BE2C (cell line): ENCODE measurements around the gene BAHCC1.
"Not testable (repeated sequence)": the region's sequence is repeated elsewhere in the genome, so short reads cannot be mapped to it uniquely, and the experiment has no call there.

Source experiments
- DNase-seq: peaks from one replicate; pipeline ENCODE4 v3.0.0-alpha.2; 2020
- H3K27me3 ChIP-seq: fragments of 250-450 bp; sonication (Bioruptor Pico); 2 replicates; pipeline ENCODE4 v1.5.1; 2020; ENCODE audit warnings: mild to moderate bottlenecking
- H3K36me3 ChIP-seq: fragments of 250-450 bp; sonication (Bioruptor Pico); 2 replicates; pipeline ENCODE4 v1.5.1; 2020; ENCODE audit warnings: mild to moderate bottlenecking
- H3K4me1 ChIP-seq: fragments of 250-450 bp; sonication (Bioruptor Pico); 2 replicates; pipeline ENCODE4 v1.5.1; 2020
- H3K4me3 ChIP-seq: 2 replicates; pipeline ENCODE4 v1.5.1; 2011; ENCODE audit warnings: low read depth, low read length
- H3K9me3 ChIP-seq: fragments of 250-450 bp; sonication (Bioruptor Pico); 2 replicates; pipeline ENCODE4 v1.5.1; 2020
- CTCF ChIP-seq: IDR thresholded peaks from 2 replicates; pipeline ENCODE4 v1.5.1; 2012; ENCODE audit warnings: mild to moderate bottlenecking, low read depth, low read length

Gene BAHCC1

DNA sequence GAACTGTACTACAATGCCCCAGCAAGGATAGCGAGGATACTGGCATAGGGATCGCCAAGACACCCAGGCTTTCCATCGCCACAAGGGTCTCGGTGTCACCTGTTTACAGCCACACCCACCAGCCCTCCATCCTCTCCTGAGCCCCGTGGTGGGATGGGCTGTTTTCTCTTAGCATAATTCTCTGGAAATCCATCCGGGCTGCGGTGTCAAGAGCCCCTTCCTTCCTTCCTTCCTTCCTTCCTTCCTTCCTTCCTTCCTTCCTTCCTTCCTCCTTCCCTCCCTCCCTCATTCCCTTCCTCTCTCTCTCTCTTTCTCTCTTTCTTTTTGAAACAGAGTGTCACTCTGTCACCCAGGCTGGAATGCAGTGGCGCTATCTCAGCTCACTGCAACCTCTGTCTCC is 36.0 kb upstream of the BAHCC1 start:
- no peak for TF ChIP-seq CTCF
- Histone ChIP-seq H3K9me3 (no peaks in the 10 kb centered on the region), H3K4me1 (no peaks in the 10 kb centered on the region), H3K4me3 (no peak overlapping the region), H3K36me3 (no peaks in the 10 kb centered on the region), H3K27me3 (no peaks in the 10 kb centered on the region)
- DNase-seq, result no peak

GRCh38 chr17:81362001-81362400 is 33.3 kb upstream of the BAHCC1 start:
- H3K27me3 ChIP-seq, H3K36me3 ChIP-seq, H3K4me1 ChIP-seq, DNase-seq, H3K4me3 ChIP-seq, H3K9me3 ChIP-seq: not testable (repeated sequence)

GRCh38 chr17:81364278-81365147 is 30.7 kb upstream of the BAHCC1 start:
- no peak for TF ChIP-seq CTCF
- H3K4me3 ChIP-seq, result no peak overlapping the region
- no peaks in the 10 kb centered on the region for H3K27me3 ChIP-seq
- 0 out of 2 replicates have a peak, but pooled peaks cover 5% of the 10 kb centered on the region for H3K4me1 ChIP-seq
- no peaks in the 10 kb centered on the region for H3K9me3 ChIP-seq
- no peaks in the 10 kb centered on the region for H3K36me3 ChIP-seq
- no peak for DNase-seq

- 0 out of 2 replicates have a peak, but pooled peaks cover 5% of the 10 kb centered on the region for H3K4me1 ChIP-seq
- H3K27me3 ChIP-seq, result no peaks in the 10 kb centered on the region
- TF ChIP-seq CTCF, result no peak
- DNase-seq, result no peak
- H3K4me3 ChIP-seq, result no peak overlapping the region
- H3K36me3 ChIP-seq, result no peaks in the 10 kb centered on the region
- H3K9me3 ChIP-seq, result no peaks in the 10 kb centered on the region
Measured at GRCh38 chr17:81365148-81365600, 30.1 kb upstream of the BAHCC1 start.

DNA sequence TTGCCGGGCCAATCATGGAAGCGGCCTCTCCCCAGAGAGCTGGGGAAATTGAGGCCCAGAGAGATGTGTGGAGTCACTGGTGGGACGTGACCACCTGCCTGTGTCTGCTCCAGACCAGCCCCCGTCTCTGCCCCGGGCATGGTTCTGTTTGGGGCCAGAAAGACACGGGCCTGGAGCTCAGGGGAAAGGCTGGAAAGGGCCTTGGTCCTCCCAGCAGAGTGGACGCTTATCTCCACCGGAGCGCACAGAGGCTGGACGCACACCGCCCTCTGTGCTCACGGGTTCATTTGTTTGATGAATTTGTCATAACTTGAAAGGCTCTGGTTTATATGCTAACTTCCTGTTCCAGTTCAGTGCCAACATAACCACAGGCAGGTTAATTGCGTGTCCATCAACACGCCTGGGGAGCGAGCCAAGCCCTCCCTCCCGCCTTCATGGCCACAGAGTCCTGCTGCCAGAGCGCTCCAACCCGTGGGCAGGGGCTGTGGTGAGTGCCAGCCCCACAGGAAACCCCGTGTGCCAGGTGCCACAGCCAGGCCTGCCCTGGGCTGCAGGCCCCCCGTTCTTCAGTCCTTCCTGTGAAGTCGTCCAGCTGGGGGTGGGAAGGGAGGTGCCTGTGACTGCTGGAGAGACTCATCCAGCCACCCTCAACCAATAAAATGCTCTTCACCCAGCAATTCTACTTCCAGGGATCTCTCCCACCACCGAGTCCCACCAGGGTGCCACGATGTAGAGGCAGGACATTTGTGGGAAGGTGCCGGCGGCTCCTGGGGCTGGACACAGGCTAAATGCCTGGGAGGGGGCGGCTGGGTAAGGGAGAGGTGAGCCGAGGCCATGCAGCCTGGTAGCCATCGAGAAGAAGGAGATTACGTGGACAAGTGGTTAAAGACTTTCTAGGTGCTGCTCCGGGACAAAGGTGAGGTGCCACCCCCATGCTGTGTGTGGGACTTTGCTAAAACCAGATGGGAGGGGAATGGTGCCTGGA is 29.4 kb upstream of the BAHCC1 start:
- no peaks in the 10 kb centered on the region for H3K9me3 ChIP-seq
- H3K27me3 ChIP-seq, result no peaks in the 10 kb centered on the region
- H3K36me3 ChIP-seq, result no peaks in the 10 kb centered on the region
- H3K4me3 ChIP-seq, result no peak overlapping the region
- H3K4me1 ChIP-seq, result 0 out of 2 replicates have a peak, but pooled peaks cover 5% of the 10 kb centered on the region
- TF ChIP-seq CTCF, result no peak
- no peak for DNase-seq

DNA sequence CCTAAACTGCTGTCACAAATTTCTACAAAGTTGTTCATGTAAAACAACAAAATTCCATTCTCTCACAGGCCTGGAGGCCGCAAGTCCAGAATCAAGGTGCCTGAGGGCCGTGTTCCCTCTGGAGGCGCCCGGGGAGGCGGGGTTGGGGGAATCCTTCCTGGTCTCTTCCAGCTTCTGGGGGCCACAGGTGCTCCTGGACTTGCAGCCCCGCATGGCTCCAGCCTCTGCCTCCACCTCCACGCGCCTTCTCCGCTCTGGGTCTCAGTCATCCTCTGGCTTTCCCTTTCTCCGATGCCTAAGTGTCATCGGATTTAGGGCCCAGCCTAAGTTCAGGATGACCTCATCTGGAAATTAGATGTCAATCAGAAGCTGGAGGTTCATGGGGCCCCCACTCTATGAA is 28.6 kb upstream of the BAHCC1 start:
- no peak for DNase-seq
- H3K4me1 ChIP-seq, result 0 out of 2 replicates have a peak, but pooled peaks cover 5% of the 10 kb centered on the region
- no peak for TF ChIP-seq CTCF
- H3K9me3 ChIP-seq, result no peaks in the 10 kb centered on the region
- H3K36me3 ChIP-seq, result no peaks in the 10 kb centered on the region
- H3K4me3 ChIP-seq, result no peak overlapping the region
- no peaks in the 10 kb centered on the region for H3K27me3 ChIP-seq
